ENCODE data around the gene C9orf152. TPM values are rescaled to one million over a fixed set of nuclear protein-coding genes. Genes with fewer than 3 reads are reported as not detected.

The C9orf152 gene
- total and polyA plus RNA-seq, 2 of the 13 experiments (the other 11 are each of a cell fraction or from before 2014, with no cell fraction given) = 0.24 to 0.48 TPM

- TF ChIP-seq FOXP4 (CRISPR knock-in tag; IDR thresholded peaks at IDR 0.05) (peak; percentile 57; the same call in 1 of the 2 replicates), ZNF543 (CRISPR knock-in tag; IDR thresholded peaks at IDR 0.05) (no peak), POLR2AphosphoS5 (IDR thresholded peaks at IDR 0.05; ENCODE audit: low read depth, low read length) (no peak), TOPORS (CRISPR knock-in tag; IDR thresholded peaks at IDR 0.05) (no peak), ZNF362 (CRISPR knock-in tag; IDR thresholded peaks at IDR 0.05; ENCODE audit: borderline replicate concordance) (no peak), ZNF614 (CRISPR knock-in tag; IDR thresholded peaks at IDR 0.05; ENCODE audit: borderline replicate concordance) (peak; percentile 53; the same call in 1 of the 2 replicates), NCOA5 (CRISPR knock-in tag; IDR thresholded peaks at IDR 0.05) (no peak), PAX8 (CRISPR knock-in tag; IDR thresholded peaks at IDR 0.05; ENCODE audit: borderline replicate concordance) (no peak), RBM39 (IDR thresholded peaks at IDR 0.05; ENCODE audit: low read depth, low read length, poor library complexity, severe bottlenecking) (no peak), ZNF577 (CRISPR knock-in tag; IDR thresholded peaks at IDR 0.05; ENCODE audit: borderline replicate concordance, low read depth) (no peak), ZMYM2 (CRISPR knock-in tag; IDR thresholded peaks at IDR 0.05) (peak; percentile 70), ZNF552 (CRISPR knock-in tag; IDR thresholded peaks at IDR 0.05; ENCODE audit: borderline replicate concordance) (no peak), PHF20 (CRISPR knock-in tag; IDR thresholded peaks at IDR 0.05) (no peak), EP300 (IDR thresholded peaks at IDR 0.05; ENCODE audit: low read depth in 2 of 2, low read length in 2 of 2) (peak in 1 of 2 experiments; percentile 53; a peak in 1 of 4 replicates), EP300 (CRISPR knock-in tag; IDR thresholded peaks at IDR 0.05; ENCODE audit: borderline replicate concordance) (no peak), SNAPC4 (CRISPR knock-in tag; IDR thresholded peaks at IDR 0.05) (no peak), ASH2L (IDR thresholded peaks at IDR 0.05; ENCODE audit: insufficient read length, low read depth, low read length) (no peak), HMGA1 (CRISPR knock-in tag; conservative IDR thresholded peaks at IDR 0.05) (no peak), CHCHD3 (CRISPR knock-in tag; IDR thresholded peaks at IDR 0.05) (no peak)
Observed at GRCh38 chr9:110213413-110214044, 5.6 kb upstream of the C9orf152 start (continued).

Measured in HepG2 (cell line).